SK-N-SH (cell line): ENCODE data around the gene NAMPT.

ENCODE experiments used
- CTCF ChIP-seq: fragments of 200-600 bp; sonication (generic); IDR thresholded peaks from 2 replicates; pipeline ENCODE4 v1.6.1; 2017; ENCODE audit warnings: antibody characterized with exemption, mild to moderate bottlenecking, moderate library complexity
- EP300 ChIP-seq, 2 experiments: IDR thresholded peaks; 2 replicates each; pipeline versions ENCODE4 v1.4.0 to v1.6.1; 2012; ENCODE audit warnings: borderline replicate concordance in 1 of 2, low read depth in 1 of 2, low read length in 1 of 2
- EZH2phosphoT487 ChIP-seq: fragments of 200-600 bp; sonication (generic); IDR thresholded peaks from 2 replicates; pipeline ENCODE4 v1.6.1; 2017; ENCODE audit warnings: low read depth, mixed run types, mild to moderate bottlenecking, antibody characterized with exemption, moderate library complexity, borderline replicate concordance
- REST ChIP-seq: IDR thresholded peaks from 2 replicates; pipeline ENCODE4 v1.6.1; 2012; ENCODE audit warnings: mild to moderate bottlenecking, low read depth, low read length, moderate library complexity

- no peak for TF ChIP-seq EP300 (IDR thresholded peaks at IDR 0.05; ENCODE audit: borderline replicate concordance in 1 of 2, low read depth in 1 of 2, low read length in 1 of 2)
- TF ChIP-seq CTCF = no peak
- TF ChIP-seq REST = no peak
- no peak for TF ChIP-seq EZH2phosphoT487
These were observed 3.0 kb downstream of the NAMPT start for GRCh38 chr7:106281585-106282318.
